GM21619 (cell line): ENCODE data around the gene CTCF.
A peak's percentile ranks its signal among the peaks of the same experiment; 100 is the strongest.

Experiments
- ATAC-seq: cut with Tn5 transposase; IDR thresholded peaks from one replicate; pipeline ENCODE4 v1.9.1; 2021; ENCODE audit not compliant: unreplicated experiment

CTCF gene

DNA sequence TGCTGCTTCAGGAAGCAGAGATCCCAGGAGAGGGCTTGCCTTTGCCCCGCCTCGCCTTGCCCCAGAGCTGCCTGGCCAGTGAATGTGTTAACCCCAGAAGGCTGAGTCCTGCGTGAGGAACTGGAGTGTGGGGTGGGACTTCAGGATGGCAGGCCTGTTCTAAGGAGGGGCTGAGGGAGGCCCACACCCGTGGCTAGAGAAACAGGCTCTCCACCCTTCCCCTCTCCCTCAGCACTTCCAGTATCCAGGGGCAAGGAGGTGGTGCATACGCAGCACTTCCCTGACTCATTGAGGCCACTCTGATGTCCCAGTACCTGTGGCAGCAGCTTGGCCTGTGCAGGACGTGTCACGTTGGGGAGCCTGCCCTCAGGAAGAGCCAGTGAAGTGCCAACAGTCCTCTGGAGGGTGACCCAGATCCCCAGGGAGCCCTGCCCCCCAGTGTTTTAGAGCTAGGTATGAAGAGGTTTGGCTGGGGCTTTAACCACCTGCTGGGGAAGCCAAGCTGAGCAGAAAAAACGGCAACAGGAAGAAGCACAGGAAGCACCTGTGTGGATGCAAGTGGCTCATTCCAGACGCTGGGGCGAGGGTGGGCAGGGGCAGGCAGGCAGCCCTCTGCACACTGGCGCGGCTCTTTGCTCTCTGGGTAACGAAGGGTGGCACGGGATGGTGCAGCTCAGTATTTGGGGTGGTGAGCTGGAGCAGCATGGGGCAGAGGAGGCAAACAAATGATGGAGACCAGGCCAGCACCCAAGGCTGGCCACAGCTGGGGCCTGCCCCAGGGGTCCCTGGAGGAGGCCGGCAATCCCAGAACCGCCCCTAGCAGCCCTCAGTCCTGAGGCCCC is 14.7 kb upstream of the CTCF start:
- no peak for ATAC-seq

- no peak for ATAC-seq
These were observed 13.8 kb upstream of the CTCF start for GRCh38 chr16:67548265-67549126.

DNA sequence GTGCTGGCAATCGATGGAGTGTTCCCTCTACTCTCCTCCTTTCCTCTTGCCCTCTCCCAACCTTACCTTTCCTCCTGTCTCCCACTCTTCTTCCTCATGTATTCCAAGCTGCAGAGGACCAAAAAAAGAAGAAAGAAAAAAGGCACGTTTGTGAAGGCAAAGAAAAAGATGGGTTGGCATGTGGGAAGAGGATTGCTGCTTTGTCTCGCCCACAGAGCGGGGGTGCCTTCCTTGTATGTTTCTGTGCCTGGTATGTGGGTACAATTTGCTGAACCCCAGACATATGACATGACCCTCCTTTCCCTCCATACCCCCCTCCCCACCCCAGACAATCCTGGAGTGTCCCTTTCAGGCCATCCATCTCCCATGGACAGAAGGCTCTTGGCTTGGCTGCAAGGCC is 13.1 kb upstream of the CTCF start:
- no peak for ATAC-seq

- ATAC-seq = no peak
These were observed 12.4 kb upstream of the CTCF start for GRCh38 chr16:67549936-67550335.

GRCh38 chr16:67551091-67551490 is 11.2 kb upstream of the CTCF start:
- ATAC-seq = no peak

DNA sequence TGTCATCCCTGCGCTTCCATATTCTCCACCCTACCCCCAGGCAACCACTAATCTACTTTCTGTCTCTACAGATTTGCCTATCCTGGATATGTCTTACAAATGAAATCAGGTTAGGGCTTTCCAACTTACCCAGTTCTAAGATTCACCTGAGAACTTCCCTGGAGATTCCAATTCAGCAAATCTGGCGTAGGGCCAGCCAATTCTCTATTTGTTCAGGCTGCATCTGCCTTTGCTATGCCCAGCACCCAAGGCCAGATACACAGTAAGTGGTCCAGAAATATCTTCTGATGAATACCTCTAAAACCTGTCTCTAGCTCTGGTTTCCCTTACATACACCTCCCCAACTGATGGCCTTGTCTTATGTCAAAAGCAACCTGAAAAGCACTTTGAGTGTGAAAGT is 10.4 kb upstream of the CTCF start:
- no peak for ATAC-seq

GRCh38 chr16:67552476-67552875 is 9.8 kb upstream of the CTCF start:
- ATAC-seq = no peak

DNA sequence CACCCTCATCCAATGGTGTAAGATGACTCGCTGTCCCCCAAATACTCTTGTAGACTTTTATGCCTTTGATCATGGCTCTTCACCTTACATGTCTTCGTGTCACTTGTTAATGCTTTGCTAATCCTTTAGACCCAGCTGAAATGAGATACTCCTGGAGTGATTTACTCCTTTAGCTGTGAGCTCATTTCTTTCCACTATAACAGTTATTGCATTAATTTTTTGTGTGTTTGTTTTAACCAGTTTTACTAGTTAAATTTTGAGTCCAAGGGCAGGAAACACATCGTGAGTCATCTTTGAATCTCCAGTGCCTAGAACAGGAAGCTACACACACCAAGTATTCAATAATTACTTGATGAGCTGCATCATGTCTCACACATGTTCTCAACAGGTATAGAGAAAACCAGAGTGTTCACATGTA is 6.5 kb upstream of the CTCF start:
- ATAC-seq = no peak

- no peak for ATAC-seq
These were observed 3.5 kb upstream of the CTCF start for GRCh38 chr16:67558859-67559258.

GRCh38 chr16:67560827-67561342 is 1.4 kb upstream of the CTCF start:
- no peak for ATAC-seq

DNA sequence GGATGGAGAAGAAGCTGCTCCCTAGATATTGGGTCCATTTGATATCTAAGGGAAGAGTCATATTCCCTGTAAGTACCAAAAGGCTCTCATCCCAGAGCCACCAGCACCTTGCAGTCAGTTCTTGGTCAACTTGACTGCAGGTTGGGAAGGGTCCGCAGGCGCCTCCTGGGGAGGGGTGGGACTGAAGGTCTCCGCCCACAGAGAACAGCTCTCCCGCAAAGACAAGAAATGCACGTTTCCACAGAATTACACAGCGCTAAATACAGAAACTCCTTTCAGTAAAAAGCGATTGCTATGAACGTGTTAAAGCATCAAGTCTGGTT is 864 bp upstream of the CTCF start:
- ATAC-seq = no peak

GRCh38 chr16:67561824-67562525 is 351 bp upstream of the CTCF start:
- ATAC-seq = peak; percentile 72

DNA sequence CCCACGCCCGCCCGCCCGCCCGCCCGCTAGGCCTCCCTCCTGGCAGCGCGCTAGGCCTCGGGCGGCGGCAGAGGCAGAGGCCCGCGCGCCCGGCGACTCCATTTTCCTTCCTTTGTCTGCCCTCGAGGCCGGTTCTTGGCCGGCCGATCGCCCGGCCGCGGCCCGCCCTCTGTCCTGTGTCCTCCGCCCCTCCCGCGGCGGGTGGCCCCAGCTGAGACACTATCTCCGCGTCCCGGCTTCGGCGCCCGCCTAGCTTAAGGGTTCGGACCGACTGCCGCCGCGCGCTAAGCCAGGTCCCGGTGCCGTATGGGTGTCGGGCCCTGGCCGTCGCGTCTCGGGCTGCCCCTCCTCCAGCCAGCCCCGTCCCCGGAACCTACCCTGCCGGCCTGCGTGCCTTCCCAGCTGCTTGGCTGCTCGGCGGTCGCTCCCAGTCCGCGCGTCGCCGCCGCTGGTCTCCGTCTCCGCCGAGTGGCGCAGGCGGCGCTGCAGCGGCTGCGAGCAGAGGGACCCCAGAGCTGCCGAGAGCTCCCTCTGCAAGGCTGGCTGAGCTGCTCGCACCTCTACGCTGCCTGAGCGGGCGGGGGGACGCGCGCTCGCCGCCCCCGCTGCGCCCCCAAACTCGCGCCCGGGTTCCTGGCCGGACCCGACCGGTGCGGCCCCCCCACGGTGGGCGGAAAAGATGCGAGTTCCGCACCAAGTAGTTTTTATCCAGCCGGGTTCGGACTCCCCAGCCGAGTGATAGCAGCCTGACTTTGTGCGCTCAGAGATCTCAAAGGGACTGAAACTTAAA is 787 bp downstream of the CTCF start:
- peak; percentile 15 for ATAC-seq

DNA sequence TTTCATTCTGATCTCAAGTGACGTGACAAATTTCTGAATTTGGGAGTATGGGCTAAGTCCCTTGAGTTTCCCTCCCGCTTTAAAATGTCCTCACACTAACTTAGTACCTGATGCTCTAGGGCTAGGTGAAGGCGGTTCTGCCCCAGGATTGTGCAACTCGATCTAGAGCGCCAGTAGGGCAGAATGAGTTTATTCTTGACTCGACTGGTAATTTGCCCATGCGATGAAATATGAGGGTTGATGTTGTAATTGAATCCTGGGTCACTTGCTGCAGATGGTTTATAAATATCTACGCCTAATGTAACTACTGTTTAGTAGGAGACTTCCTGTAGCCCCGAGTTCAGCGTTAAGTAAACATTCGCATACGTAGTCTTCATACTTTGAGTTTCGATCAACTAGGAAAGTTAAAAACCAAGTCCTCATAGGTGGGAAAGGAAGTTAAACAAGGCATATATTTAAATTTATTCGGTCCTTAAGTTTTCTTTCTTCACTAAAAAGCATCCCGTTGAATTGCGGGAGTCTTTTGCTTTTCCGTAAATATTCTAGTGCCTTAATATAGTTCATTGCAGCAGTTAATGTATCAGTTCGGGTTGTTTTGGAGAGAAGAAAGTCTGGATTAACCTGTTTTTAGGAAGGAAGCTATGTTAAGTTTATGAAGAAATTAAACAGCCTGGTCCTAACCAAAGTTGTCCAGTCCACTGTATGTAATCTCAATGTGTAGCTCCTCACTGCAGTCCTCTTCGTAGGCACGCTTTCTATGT is 1.6 kb downstream of the CTCF start:
- no peak for ATAC-seq

DNA sequence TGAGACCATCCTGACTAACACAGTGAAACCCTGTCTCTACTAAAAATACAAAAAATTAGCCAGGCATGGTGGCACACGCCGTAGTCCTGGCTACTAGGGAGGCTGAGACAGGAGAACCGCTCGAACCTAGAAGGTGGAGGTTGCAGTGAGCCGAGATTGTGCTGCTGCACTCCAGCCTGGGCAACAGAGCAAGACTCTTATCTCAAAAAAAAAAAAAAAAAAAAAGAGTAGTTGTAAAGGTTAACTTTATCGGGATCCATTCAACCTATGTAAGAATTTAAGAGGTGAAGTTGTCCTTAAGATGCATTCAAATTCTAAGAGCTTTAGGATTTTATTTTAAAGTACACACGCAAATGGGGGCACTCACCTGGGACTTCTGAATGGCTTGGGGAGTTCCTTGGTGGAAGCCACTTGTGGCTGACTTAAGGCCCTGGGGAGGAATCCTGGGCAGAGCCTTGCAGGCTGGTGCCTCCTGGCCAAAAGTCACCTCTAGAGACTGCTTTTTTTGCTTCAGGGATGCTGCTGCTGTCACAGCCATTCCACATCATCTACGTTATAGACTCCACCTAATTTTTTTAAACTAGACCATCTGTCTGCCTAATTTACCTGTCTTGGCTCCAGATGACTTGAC is 3.3 kb downstream of the CTCF start:
- ATAC-seq = no peak

- ATAC-seq = no peak
These were observed 9.1 kb downstream of the CTCF start for GRCh38 chr16:67571464-67571863.

GRCh38 chr16:67571981-67572431 is 9.7 kb downstream of the CTCF start:
- no peak for ATAC-seq

DNA sequence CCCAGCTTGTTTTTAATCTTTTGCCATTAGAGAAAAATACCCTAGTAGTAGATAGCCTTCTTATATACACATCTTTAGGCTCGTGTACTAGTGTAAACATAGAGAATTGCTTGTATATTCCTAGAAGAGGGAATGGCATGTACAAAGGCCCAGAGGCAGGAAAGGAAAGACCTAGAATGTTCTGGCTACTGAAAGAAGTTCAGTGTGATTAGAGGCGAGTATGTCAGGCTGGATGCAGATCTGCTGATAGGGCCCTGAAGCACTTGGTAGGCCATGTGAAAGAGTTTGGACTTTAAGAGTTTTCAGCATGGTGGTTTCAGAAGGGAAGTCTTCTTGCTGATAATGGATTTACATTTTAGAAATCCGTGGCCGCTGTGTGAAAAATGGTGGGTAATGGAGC is 17.4 kb downstream of the CTCF start:
- no peak for ATAC-seq

GRCh38 chr16:67580202-67580601 is 17.9 kb downstream of the CTCF start:
- no peak for ATAC-seq
